A673 (cell line): ENCODE measurements around the gene SFT2D2. TPM values are rescaled to one million over a fixed set of nuclear protein-coding genes. Genes with fewer than 3 reads are reported as not detected.
A peak's percentile ranks its signal among the peaks of the same experiment; 100 is the strongest.

ENCODE experiments used
- BruUV-seq: library from RNA; stranded (reverse); fragments of 400-500 nt; replicated peaks from 2 replicates; lab custom pipeline; 2021; lab: Mats Ljungman, UMichigan
- CTCF ChIA-PET: fragments of 300-600 bp; sonication (Branson Sonifier 250); formaldehyde crosslinking; loops from one replicate; lab custom pipeline; 2022; ENCODE audit warnings: antibody characterized with exemption; lab: Charles Lee
- POLR2A ChIA-PET: fragments of 300-600 bp; sonication (Branson Sonifier 250); formaldehyde crosslinking; loops from one replicate; lab custom pipeline; 2022; ENCODE audit warnings: antibody characterized with exemption; ENCODE audit not compliant: low non-redundant PET; lab: Charles Lee
- DNase-seq: peaks from one replicate; pipeline ENCODE4 v3.0.0-alpha.2; 2015; ENCODE audit warnings: low spot score
- H3K27ac ChIP-seq: fragments of 200-600 bp; sonication (generic); 2 replicates; pipeline ENCODE4 v1.5.1; 2016; ENCODE audit warnings: mixed run types, low read depth, mild to moderate bottlenecking, mixed read lengths, antibody characterized with exemption, low read length; ENCODE audit not compliant: poor library complexity, severe bottlenecking
- H3K27me3 ChIP-seq: fragments of 200-600 bp; sonication (generic); replicated peaks from 2 replicates; pipeline ENCODE4 v1.6.1; 2017; ENCODE audit warnings: mixed run types, low read depth, mild to moderate bottlenecking, mixed read lengths, antibody characterized with exemption, low read length; ENCODE audit not compliant: insufficient read depth, poor library complexity
- H3K36me3 ChIP-seq: fragments of 200-600 bp; sonication (generic); 2 replicates; pipeline ENCODE4 v1.6.1; 2016; ENCODE audit warnings: mixed run types, mild to moderate bottlenecking, mixed read lengths, antibody characterized with exemption, low read length; ENCODE audit not compliant: insufficient read depth, poor library complexity, severe bottlenecking
- H3K4me1 ChIP-seq: fragments of 200-600 bp; sonication (generic); 2 replicates; pipeline ENCODE4 v1.6.1; 2017; ENCODE audit warnings: mixed run types, mild to moderate bottlenecking, mixed read lengths, antibody characterized with exemption, low read length; ENCODE audit not compliant: insufficient read depth, poor library complexity, severe bottlenecking
- H3K4me3 ChIP-seq: fragments of 200-600 bp; sonication (generic); 2 replicates; pipeline ENCODE4 v1.5.1; 2016; ENCODE audit warnings: low read depth, mixed run types, mild to moderate bottlenecking, mixed read lengths, low read length; ENCODE audit not compliant: poor library complexity, severe bottlenecking
- H3K9me3 ChIP-seq: fragments of 200-600 bp; sonication (generic); 2 replicates; pipeline ENCODE4 v1.6.1; 2016; ENCODE audit warnings: mixed run types, low read depth, mild to moderate bottlenecking, mixed read lengths, antibody characterized with exemption, low read length; ENCODE audit not compliant: poor library complexity, severe bottlenecking
- CTCF ChIP-seq: fragments of 300-800, 200-600 bp; sonication (generic); conservative IDR thresholded peaks from 2 replicates; pipeline ENCODE4 v1.5.1; 2017; ENCODE audit warnings: low read depth, mild to moderate bottlenecking, antibody characterized with exemption, low read length, moderate library complexity, mixed read lengths
- EZH2 ChIP-seq: fragments of 200-600 bp; sonication (generic); IDR thresholded peaks from 2 replicates; pipeline ENCODE4 v1.6.1; 2017; ENCODE audit warnings: borderline replicate concordance, low read depth, mild to moderate bottlenecking, mixed read lengths, antibody characterized with exemption, low read length; ENCODE audit not compliant: poor library complexity, severe bottlenecking
- intact Hi-C: fragments of 100-400 bp; cut with micrococcal nuclease; formaldehyde crosslinking; loops from one replicate; pipeline ENCODE4 v1.10.0; 2022; ENCODE audit not compliant: unreplicated experiment
- total RNA-seq: library from RNA; stranded (reverse); gene quantifications from 2 replicates; pipeline ENCODE4 v1.2.3, GENCODE V29; 2021

SFT2D2 gene
- total RNA-seq, 1 experiment from 2014 or later, result 62.8 TPM

GRCh38 chr1:168227620-168228019 lies 1.8 kb downstream of the SFT2D2 start:
- no peak for TF ChIP-seq EZH2
- no peak for TF ChIP-seq CTCF
- H3K36me3 ChIP-seq, result no peaks in the 10 kb centered on the region
- intact Hi-C loops, result no loop called here
- peaks cover 5% of the 10 kb centered on the region for H3K9me3 ChIP-seq
- POLR2A ChIA-PET, result no interaction called here
- CTCF ChIA-PET, result interaction anchor here (2.0 kb wide), 1 partner anchor 8 kb away, joined by 7 read pairs; no protein-coding TSS in a partner anchor
- no peaks in the 10 kb centered on the region for H3K27me3 ChIP-seq
- BruUV-seq, result no TSS peak
- H3K27ac ChIP-seq, result no peak overlapping the region
- no peak for DNase-seq
- peak overlapping the region; percentile 90 for H3K4me3 ChIP-seq
- H3K4me1 ChIP-seq, result peaks cover 4% of the 10 kb centered on the region

- Histone ChIP-seq H3K9me3 (no peaks in the 10 kb centered on the region), H3K4me3 (no peak overlapping the region), H3K4me1 (peaks cover 4% of the 10 kb centered on the region), H3K36me3 (peaks cover 7% of the 10 kb centered on the region), H3K27ac (no peak overlapping the region), H3K27me3 (no peaks in the 10 kb centered on the region)
- TF ChIP-seq EZH2 (no peak), CTCF (no peak)
- intact Hi-C loops, result no loop called here
- ChIA-PET CTCF (no interaction called here), POLR2A (no interaction called here)
- BruUV-seq, result no TSS peak
- DNase-seq, result no peak
Observed at GRCh38 chr1:168229893-168230292, 4.1 kb downstream of the SFT2D2 start.

- DNase-seq, result no peak
- H3K4me1 ChIP-seq, result peaks cover 4% of the 10 kb centered on the region
- no peak for TF ChIP-seq EZH2
- TF ChIP-seq CTCF, result no peak
- peaks cover 15% of the 10 kb centered on the region for H3K36me3 ChIP-seq
- H3K27me3 ChIP-seq, result no peaks in the 10 kb centered on the region
- ChIA-PET POLR2A (no interaction called here), CTCF (no interaction called here)
- no TSS peak for BruUV-seq
- H3K4me3 ChIP-seq, result no peak overlapping the region
- no peak overlapping the region for H3K27ac ChIP-seq
- no peaks in the 10 kb centered on the region for H3K9me3 ChIP-seq
- intact Hi-C loops, result no loop called here
Observed at GRCh38 chr1:168230709-168231108, 4.9 kb downstream of the SFT2D2 start.
